ENCODE data around the gene LCT.
A peak's percentile ranks its signal among the peaks of the same experiment; 100 is the strongest.

The LCT gene

DNA sequence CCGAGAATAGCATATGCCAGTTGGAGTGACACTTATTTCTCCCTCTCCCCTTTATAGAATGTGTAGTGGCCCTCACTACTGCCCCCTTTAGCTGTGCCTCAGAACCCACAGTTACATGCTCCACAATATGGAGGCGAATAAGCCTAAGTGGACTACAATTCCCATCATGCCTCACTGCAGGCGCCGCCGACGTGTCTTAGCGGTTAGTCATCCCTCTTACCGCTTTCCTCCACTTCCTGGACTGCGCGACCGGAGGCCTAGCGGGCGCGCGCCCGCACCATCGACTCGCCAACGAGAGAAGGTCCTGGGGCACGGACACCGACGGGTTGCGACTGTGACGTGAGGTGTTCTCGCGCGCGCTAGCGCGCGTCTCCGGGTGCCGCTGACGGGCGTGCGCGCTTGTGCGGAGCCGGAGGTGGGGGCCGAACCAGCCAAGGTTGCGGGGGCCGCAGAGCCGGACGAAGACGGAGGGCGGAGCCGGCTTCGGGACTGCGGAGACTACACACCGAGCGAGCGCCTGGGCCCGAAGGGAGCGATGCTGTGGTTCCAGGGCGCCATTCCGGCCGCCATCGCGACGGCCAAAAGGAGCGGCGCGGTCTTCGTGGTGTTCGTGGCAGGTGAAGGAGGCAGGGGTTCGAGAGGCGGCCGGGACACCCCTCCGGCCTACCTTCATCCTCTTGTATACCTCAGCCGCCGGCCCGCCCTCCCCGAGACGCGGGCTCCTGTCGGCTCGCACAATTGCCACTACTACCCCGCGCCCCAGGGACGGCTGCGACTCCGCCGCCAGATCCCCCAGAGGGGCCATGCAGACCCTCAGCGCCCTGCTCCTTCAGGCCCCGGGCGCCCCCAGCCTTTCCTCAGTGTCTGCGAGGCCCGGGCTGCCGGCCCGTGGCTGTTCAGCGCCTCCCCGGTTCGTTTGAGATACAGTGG is 95.3 kb downstream of the LCT start, which contains the start of gene UBXN4:
TSS of gene UBXN4 (plus strand) at position 461 of the 930 bp plus-strand sequence. CDS start at position 536, 75 bp downstream.
- peak; percentile 93 for DNase-seq (ENCODE audit: low spot score)

DNA sequence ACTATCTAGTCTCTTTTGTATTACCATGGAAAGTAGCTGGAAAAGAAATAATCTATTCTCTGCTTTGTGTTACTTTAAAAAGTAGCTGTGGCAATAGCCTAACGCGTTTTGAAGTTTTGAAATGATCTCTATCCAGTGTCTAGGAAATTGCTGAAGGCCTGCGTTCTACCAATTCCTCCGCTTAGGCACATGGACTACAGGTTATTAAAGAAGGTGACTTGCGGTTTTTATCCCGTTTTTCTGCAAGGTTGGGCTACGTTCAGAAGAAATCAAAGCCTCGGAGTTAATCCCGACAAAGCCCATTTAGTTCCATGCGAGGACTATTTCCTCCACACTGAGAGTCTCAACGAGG is 96.0 kb downstream of the LCT start:
- no peak for DNase-seq (ENCODE audit: low spot score)

DNA sequence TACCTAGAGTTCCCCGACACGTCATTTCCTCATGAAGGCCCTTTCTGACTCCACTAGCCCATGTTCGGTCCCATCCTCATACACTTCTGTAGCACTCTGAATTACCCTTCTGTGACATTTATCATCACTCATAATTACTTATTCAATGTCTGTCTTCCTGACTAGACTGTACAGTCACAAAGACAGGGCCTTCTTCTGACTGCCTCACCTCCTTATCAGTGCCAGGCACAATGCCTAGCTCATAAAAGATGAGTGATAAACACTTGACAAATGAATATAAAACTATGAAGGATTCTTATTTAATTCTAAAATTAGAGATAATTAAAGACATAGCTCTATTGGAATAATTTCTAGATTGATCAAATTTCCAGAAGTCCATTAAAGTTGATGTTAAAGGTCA is 96.8 kb downstream of the LCT start:
- no peak for DNase-seq (ENCODE audit: low spot score)
